ENCODE results near the gene ZNF608. TPM values are rescaled to one million over a fixed set of nuclear protein-coding genes. Genes with fewer than 3 reads are reported as not detected.

Gene ZNF608, protein sequence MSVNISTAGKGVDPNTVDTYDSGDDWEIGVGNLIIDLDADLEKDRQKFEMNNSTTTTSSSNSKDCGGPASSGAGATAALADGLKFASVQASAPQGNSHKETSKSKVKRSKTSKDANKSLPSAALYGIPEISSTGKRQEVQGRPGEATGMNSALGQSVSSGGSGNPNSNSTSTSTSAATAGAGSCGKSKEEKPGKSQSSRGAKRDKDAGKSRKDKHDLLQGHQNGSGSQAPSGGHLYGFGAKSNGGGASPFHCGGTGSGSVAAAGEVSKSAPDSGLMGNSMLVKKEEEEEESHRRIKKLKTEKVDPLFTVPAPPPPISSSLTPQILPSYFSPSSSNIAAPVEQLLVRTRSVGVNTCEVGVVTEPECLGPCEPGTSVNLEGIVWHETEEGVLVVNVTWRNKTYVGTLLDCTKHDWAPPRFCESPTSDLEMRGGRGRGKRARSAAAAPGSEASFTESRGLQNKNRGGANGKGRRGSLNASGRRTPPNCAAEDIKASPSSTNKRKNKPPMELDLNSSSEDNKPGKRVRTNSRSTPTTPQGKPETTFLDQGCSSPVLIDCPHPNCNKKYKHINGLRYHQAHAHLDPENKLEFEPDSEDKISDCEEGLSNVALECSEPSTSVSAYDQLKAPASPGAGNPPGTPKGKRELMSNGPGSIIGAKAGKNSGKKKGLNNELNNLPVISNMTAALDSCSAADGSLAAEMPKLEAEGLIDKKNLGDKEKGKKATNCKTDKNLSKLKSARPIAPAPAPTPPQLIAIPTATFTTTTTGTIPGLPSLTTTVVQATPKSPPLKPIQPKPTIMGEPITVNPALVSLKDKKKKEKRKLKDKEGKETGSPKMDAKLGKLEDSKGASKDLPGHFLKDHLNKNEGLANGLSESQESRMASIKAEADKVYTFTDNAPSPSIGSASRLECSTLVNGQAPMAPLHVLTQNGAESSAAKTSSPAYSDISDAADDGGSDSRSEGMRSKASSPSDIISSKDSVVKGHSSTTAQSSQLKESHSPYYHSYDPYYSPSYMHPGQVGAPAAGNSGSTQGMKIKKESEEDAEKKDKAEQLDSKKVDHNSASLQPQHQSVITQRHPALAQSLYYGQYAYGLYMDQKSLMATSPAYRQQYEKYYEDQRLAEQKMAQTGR (N-terminal part only)
- total RNA-seq, result 100 to 1,000 TPM in 1 of 5 donors, 10 to 100 TPM in 4; 19.0 to 386 (median 27.2) TPM
- 1 to 10 TPM; 5.5 to 8.7 (median 7.5) TPM for polyA plus RNA-seq
- long read RNA-seq, donor 1, partial matches to known transcripts, result 0 of 1 reads
- long read RNA-seq, donor 1, other reads (novel, unspliced or antisense), result 0 of 1 reads
- long read RNA-seq, donor 2, partial matches to known transcripts, result 16 of 18 reads
- long read RNA-seq, donor 2, other reads (novel, unspliced or antisense), result 0 of 18 reads
- long read RNA-seq, donor 3, partial matches to known transcripts, result 0 of 1 reads
- long read RNA-seq, donor 3, other reads (novel, unspliced or antisense), result 0 of 1 reads
- long read RNA-seq, donor 4, result 0 reads
- long read RNA-seq, donor 5, partial matches to known transcripts, result 5 of 8 reads
- long read RNA-seq, donor 5, other reads (novel, unspliced or antisense), result 0 of 8 reads
- long read RNA-seq, donor 6, partial matches to known transcripts, result 62 of 63 reads
- long read RNA-seq, donor 6, other reads (novel, unspliced or antisense), result 0 of 63 reads
- long read RNA-seq, donor 7, result 0 reads
- long read RNA-seq, donor 8, partial matches to known transcripts, result 18 of 20 reads
- long read RNA-seq, donor 8, other reads (novel, unspliced or antisense), result 0 of 20 reads
- long read RNA-seq, donor 9, partial matches to known transcripts, result 0 of 1 reads
- long read RNA-seq, donor 9, other reads (novel, unspliced or antisense), result 0 of 1 reads
- long read RNA-seq, donor 10, partial matches to known transcripts, result 6 of 7 reads
- long read RNA-seq, donor 10, other reads (novel, unspliced or antisense), result 0 of 7 reads

- DNase-seq, result peak in 1 of 2 donors; percentile 83
- Histone ChIP-seq H3K36me3 (no peaks in the 10 kb centered on the region), H3K4me1 (peaks cover 13 to 52% (median 30%) of the 10 kb centered on the region in 4 donors), H3K27ac (peak within 1 kb of the TSS; percentile 91 to 97 (median 93)), H3K9me3 (no peaks in the 10 kb centered on the region), H3K27me3 (peaks cover 0 to 5% (median 0%) of the 10 kb centered on the region in 3 donors), H3K4me3 (peak within 1 kb of the TSS; percentile 58 to 70 (median 63))
- TF ChIP-seq EP300 (IDR thresholded peaks at IDR 0.05) (no peak), CTCF (IDR thresholded peaks at IDR 0.05) (peak in 1 of 7 experiments; percentile 19), POLR2AphosphoS5 (IDR thresholded peaks at IDR 0.05) (peak in 2 of 3 donors; percentile 33 to 59)
- intact Hi-C loops (cut with DNase I; ENCODE audit: low total_unique reads), result no loop called here
- WGBS, 5 donors, result 2 to 4% (median 2%) methylated on average over 18 of the region's 18 CpGs
Observed at GRCh38 chr5:124745928-124746915, at the start of gene ZNF608. ZNF608 (minus strand) TSS chr5:124746639; CDS start chr5:124744989, 1,650 bp downstream.

GRCh38 chr5:124795829-124796228, 49.4 kb upstream of the ZNF608 start:
- intact Hi-C loops (cut with DNase I; ENCODE audit: low total_unique reads), result no loop called here
- H3K4me1 ChIP-seq, result peaks cover 0 to 5% (median 2%) of the 10 kb centered on the region in 4 donors
- DNase-seq, result no peak
- H3K9me3 ChIP-seq, result no peaks in the 10 kb centered on the region
- H3K36me3 ChIP-seq, result no peaks in the 10 kb centered on the region
- no peaks in the 10 kb centered on the region for H3K27me3 ChIP-seq
- no peak overlapping the region for H3K27ac ChIP-seq
- TF ChIP-seq EP300 (IDR thresholded peaks at IDR 0.05) (no peak), CTCF (IDR thresholded peaks at IDR 0.05) (no peak), POLR2AphosphoS5 (IDR thresholded peaks at IDR 0.05) (no peak), POLR2A (IDR thresholded peaks at IDR 0.05) (no peak)
- WGBS, 5 donors, result 77 to 89% (median 79%) methylated on average over 4 of the region's 4 CpGs
- H3K4me3 ChIP-seq, result no peak overlapping the region
